Activated CD4-positive, alpha-beta T cell treated with anti-CD3 and anti-CD28 coated beads, Interleukin-2, Interleukin-4, amounts not matched to agents 100 ng/mL and 50 ng/mL, durations not matched to agents 16 hours and 8 hours (primary cell): ENCODE measurements around the gene RASSF7.

ENCODE experiments used
- DNase-seq: peaks from one replicate; pipeline ENCODE4 v3.0.0-alpha.2; 2020; ENCODE audit warnings: low spot score

RASSF7 gene

DNA sequence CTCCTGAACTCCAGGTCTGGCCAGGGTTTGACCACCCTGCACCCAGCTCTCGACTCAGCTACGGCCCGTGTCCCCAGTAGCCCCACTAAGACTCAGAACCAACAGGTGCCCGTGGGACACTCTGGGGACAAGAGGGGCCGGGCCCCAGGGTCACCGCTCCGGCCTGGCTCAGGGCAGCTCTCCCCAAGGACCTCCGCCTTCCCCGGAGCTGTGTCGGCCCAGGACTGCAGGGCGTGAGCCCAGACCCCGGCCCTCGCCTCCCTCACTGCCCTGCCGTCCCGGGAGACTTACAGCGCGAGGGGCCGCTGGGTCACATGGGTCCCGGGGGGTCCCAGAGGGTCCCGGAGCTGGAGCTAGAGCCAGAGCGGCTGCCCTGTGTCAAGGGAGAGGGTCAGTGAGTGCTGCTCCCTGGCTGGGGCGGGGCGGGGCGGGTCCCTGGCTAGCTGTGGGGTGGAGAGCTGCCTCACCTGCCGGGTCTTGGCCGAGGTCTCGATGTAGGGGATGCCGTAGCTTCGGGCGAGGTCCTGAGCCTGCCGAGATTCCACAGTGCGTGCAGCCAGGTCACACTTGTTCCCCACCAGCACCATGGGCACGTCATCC lies 27.7 kb upstream of the RASSF7 start:
- no peak for DNase-seq

DNA sequence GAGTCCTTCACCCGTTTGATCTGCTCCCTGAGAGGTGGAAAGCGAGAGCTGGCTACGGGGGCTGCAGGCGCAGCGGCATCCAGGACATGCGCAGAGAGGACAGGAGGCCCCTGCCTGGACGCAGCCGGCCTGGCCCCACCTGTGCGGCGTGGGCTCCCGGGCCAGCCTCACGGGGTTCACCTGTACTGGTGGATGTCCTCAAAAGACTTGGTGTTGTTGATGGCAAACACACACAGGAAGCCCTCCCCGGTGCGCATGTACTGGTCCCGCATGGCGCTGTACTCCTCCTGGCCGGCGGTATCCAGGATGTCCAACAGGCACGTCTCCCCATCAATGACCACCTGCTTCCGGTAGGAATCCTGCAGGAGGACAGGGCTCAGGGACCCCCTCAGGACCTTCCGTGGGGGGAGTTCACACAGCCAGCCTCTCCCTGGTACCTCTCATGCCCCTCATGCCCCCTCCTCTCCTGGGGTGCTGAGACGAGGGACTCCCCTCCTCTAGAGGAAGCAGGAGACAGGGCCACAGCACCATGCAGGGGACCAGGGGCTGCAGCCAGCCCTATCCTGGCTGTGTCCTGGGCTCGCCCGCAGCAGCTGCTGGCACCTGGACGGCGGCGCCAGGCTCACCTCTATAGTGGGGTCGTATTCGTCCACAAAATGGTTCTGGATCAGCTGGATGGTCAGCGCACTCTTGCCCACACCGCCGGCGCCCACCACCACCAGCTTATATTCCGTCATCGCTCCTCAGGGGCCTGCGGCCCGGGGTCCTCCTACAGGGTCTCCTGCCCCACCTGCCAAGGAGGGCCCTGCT lies 27.0 kb upstream of the RASSF7 start:
- no peak for DNase-seq

DNA sequence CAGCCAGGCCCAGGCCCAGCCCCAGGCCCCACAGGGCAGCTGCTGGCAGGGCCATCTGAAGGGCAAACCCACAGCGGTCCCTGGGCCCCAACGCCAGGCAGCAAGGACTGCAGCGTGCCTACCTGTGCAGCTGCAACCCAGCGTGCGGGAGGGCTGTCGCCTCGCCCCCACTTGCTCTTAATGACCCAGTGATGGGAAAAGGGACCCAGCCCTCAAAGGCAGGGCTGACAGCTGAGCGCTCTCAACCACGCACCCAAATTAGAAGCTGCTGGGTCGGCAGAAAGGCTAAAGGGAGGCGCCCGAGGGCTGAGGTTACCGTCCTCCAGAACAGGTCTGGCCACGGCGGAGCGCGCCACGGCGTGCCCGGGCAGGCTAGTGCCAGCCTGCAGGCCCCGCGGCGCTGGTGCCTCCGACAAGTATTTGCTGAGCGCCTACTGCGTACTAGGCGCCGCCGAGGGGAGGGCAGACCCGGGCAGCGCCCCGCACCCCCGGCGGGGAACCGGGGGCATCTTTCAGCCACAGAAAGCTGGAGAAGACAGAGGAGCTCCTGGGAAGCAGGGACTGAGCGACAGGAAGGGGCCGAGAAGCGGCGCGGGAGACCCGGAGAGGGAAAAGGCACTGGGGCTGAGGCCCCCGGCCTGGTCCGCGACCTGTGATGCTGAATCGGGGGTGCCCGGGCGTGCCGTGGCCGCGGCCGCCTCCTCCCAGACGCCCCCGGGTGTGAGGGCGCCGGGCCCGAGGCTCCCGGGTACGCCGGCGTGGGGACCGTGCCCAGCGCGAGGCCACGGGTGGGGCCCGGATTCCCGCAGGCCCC lies 26.2 kb upstream of the RASSF7 start:
- peak; percentile 33 for DNase-seq

DNA sequence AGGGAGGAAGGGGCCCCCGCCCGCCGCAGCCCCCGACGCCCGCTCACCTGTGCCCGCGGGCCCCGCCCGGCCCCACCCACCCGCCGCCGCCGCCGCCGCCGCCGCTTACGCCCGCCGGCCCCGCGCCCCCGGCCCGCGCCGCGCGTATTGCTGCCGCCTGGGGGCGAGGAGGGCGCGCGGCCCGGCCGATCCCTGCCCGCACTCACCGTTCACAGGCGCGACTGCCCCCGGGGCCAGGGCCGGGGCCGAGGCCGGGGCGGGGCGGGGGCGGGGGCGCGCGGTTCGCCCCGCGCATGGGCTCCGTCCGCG lies 25.6 kb upstream of the RASSF7 start:
- no peak for DNase-seq

DNA sequence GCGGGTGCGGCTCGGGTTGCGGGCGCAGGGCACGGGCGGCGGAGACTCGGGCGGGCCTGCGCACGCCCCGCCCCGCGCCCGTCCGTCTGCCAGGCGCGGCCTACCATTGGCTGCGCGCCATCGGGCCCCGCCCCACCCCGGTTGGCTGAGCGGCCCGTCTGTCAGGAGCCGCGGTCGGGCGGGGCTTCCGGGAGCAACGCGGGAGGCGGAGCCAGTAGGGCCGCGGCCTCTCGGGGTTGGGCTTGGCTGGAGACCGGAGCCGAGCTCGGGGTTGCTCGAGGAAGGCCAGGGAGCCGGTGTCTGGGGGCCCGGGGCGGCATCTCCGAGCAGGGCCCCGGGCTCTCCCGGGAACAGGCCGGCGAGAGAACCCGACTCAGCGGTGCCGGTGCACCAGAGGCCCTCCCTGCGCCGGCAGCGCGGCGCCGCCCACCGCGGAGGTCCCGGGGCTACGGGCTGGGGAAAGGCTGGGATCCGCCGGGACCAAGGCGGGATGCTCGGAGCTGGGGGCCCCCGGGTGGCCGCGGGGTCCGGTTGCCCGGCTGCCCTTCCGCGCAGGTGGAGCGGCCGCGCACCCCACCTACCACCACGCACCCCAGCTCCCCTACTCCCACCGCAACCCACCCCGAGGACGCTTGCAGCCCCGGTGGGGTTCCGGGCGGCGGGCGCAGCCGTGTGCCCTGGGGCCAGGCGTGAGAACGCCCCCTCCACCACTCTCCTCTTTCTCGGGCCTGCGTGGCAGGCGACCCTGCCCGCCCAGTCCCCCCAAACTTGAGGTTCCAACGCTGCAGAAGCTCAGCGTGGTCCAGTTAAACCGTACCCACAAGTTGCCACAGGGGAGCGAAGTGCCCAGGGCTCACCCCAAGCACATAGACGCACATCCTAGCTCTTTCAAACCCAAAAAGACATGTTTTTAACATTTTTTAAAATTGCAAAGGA lies 25.0 kb upstream of the RASSF7 start, which contains the start of gene HRAS:
TSS of gene HRAS (minus strand) at position 58 of the 936 bp plus-strand sequence.
- peak; percentile 95 for DNase-seq

DNA sequence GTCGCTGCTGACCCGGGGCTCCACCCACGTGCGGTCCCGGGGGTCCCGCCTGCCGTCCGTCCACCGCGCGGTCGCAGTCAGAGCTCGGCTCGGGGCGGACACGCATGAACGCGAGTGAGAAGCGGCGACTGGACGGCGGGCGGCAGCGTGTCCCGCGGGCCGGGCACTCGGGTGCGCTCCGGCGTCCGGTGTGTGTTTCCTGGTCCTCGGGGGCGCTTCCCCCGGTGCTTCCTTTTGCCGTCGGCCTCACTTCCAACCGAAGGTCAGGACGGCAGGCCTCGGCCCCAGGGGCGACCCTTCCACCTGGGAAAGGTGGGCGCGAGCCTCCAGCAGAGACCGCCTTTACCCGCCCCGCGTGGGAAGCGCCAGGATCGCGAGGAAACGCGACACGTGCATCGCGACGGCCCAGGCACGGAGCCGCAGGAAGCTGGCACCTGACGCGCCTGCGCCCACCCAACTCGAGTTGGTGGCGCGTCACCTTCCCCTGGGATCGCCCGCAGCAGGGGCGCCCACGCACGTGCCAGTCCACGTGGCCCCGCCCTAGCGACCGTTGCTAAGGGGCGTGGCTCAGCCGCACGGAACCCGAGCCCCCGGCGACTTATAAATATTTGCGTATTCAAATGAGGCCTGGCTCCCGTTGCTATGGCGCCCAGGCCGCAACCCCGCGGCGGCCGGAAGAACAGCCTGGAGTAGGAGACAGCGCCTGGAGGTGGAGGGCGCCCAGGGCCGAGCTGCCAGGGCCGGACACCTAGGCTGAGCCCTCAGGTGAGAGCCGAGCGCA lies 23.7 kb upstream of the RASSF7 start, which contains the start of gene LRRC56:
TSS of gene LRRC56 (plus strand) at position 687 of the 781 bp plus-strand sequence. CDS start 3,158 bp downstream, outside the sequence.
- DNase-seq = peak; percentile 89

DNA sequence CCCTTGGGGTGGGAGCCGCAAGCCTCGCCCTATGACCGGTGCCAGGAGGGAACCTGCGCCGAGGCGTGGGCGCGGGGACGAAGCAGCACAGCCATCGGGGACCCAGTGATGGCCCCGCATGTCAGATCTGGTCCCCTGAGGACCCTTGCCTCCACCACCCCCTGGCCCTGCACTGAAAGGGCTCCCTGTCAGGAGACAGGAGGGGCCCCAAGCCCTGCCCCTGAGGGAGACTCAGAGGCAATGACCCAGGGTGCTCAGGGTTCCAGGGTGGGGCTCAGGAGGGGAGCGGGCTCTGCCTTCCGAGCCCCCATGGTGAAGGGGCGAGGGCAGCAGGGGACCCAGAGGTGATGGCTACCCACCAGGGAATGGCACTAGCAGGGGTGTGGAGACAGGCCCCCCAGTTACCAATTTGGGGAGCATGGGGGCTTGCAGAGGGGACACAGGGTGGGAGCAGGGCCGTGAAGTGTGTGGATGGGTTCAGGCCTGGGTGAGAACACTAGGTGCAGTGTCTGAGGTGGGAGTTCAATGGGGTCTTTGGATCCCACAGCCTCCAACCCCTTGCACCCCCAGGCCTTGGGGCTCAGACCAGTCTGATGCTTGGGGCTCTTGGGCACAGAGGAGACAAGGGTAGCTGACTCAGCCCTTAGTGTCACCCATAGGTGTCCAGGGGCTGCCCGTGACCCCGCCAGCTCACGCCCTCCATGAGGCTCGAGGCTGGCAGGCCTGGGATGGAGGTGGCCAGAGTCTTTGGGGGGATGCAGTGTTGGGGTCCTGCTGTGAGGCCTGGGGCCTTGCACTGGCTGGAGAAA lies 22.9 kb upstream of the RASSF7 start:
- DNase-seq = no peak

DNA sequence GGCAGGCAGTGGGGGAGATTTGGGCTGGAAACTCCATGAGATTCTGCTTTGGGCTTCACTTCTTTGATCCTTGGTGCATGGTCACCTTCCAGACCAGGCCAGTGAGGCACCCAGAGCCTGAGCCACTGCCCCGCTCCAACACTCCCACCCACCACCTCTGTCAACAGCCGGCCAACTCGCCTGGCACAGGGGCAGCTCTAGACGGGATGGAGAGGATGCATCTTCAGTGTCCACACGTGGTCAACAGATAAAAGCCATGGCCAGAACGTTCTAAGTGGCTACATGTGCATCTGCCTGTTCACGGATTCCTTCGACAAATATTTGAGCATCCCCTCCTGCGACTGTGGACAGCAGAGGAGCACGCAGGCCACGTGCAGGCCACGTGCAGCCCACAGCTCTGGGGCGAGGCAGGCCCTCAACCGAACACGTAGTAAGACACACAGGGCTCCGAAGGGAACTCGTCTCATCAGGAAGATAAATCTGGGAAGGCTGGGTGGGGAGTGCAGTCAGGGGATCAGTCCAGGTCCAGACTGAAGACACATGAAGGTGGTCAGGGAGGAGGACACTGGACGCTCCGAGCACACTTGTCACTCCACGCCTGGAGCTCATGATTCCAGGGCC lies 22.2 kb upstream of the RASSF7 start:
- DNase-seq = no peak

DNA sequence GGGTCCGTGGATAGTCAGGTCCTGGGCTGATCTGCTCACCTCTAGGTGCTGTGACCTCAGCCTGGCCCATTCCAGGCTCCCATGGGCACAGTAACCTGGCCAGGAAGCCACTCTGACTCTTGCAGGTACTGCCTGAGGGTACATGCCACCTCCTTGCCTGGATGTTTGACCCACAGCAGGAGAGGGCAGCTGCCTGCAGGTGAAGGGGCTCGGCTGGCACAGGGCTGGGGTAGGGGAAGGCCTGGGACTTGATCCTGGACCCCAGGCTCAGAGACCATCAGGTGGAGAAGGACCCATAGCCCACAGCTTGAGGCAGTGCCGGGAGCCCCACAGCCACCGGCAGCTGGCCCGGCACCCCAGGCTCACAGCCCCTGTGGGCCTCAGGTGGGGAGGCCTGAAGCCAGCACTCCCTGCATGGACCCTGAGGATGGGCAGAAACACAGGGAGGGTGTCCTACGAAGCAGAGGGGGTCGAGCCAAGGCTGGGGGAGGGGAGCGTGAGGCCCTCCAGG lies 20.7 kb upstream of the RASSF7 start:
- DNase-seq = no peak

DNA sequence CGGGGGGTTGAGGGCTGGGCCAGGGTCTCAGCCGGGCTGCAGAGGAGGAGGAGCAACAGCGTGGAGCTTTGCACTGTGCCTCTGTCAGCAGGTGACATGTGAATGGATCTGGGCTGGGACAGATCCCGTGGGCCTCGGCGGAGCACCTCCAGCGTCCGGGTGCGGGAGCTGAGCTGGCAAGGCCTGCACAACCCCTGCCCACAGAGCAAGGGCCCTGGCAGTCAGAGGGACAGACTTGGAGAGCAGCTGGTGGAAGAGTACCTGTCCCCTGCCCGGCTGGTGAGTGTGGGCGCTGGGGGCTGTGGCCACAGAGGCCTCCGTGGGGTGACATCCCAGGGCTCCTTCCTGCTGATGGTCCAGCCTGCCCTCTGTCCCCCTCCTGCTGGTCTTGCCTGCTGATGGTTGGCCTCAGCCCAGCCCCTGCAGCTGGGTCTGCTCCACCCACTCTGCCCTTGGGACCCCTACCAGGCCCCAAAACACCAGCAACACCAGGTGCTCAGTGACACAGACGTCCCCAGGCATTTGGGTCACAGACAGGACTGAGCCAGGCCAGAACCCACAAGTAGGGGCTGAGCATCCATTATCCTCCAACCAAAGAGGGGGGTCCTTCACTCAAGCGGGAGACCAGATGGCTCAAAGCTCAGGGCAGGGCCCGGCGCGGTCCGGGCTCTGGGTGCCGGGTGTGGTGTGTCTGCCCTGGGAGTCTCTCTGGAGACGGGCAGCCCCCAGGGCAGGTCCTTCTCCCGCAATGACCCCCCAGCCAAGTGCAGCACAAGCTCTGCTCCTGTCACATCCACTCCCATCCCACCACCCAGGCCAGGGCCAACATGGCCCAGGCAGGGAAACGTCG lies 20.0 kb upstream of the RASSF7 start:
- no peak for DNase-seq

DNA sequence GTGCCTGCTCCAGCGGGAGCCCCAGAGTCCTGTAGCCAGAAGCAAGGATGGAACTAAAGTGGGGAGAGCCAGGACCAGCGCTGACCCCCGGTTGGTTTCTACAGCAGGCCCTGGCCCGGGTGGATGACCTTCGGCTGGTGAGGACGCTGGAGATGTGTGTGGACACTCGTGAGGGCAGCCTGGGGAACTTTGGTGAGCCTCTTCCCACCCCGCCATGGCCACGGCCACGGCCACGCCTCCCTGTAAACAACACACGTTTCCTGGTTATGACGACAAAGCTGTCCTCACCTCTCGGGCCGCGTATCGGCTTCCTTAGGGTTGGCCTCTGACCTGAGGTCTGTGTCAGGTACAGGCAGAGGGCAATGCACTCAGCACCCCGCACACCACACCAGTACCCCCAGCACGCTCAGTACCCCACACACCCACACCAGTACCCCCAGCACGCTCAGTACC lies 19.3 kb upstream of the RASSF7 start:
- DNase-seq = no peak

DNA sequence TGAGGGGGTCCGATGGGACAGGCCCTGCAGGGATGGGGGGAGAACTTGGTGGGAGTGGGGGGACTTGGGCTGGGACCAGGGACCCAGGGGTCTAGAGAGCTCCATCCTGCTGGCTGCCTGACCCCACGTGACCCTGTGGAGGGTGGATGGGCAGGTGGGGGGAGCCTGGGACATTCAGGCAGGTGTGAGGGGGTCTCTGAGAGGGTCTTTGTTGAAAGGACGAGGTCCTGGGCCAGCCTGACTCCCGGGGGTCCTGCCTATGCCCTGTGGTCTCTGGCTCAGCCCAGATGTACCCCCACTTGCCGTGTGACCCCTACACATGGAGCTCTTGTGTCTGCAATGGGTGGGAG lies 16.0 kb upstream of the RASSF7 start:
- DNase-seq = no peak

DNA sequence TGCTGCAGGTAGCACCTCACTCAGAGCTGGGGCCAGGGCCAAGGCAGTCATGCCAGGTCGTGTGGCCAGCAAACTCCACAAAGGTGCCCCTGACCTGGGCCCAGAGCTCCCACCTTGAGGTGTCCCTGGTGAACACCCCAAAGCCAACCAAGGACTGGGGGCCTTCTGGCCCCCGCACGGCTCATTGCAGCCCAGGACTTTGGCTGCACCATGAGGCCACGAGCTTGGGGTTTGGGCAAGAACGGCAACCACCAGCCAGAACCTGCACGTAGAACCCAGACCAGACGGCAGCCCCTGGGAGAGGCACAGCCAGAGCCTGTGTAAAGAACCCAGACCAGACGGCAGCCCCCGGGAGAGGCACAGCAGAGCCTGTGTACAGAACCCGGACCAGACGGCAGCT lies 15.6 kb upstream of the RASSF7 start:
- DNase-seq = no peak

DNA sequence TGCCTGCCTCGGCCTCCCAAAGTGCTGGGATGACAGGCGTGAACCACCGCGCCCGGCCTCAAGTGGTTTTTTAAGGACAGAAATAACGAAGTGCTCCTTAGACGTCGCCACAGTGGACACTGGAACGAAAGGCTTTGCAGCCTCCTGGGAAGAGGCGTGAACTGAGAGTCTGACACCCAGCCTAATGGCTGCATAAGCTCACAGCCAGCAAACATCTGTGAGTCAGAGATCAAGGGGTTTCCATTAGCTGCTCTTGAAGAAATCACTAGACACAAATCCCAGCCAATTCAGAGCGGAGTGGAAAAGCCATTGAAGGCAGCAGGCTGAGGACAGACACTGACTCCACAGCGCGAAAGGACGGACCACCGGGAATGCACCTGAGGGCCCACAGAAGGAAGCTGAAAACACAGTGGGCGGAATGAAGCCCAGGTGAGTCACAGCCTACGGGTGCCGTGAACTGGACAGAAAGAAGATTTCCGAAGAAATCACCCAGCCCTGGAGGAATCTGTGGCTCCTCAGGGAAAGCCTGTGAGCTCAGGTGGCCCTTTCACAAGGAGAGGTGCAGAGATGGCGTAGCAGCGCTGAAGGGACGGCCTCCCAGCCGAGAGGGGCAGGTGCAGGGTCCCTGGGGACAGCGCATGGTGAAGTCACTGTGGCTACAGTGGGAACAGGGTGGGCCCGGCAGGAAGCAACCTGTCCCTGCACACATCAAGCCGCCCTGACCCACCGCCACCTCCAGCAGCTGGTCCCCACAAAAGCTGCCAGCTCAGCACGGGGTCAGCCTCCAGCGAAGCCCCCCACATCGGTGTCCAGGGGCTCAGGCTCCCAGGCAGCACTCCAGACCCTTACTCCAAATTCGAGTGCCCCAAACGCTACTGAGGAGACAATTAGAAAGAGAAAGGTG lies 11.8 kb upstream of the RASSF7 start:
- DNase-seq = no peak

DNA sequence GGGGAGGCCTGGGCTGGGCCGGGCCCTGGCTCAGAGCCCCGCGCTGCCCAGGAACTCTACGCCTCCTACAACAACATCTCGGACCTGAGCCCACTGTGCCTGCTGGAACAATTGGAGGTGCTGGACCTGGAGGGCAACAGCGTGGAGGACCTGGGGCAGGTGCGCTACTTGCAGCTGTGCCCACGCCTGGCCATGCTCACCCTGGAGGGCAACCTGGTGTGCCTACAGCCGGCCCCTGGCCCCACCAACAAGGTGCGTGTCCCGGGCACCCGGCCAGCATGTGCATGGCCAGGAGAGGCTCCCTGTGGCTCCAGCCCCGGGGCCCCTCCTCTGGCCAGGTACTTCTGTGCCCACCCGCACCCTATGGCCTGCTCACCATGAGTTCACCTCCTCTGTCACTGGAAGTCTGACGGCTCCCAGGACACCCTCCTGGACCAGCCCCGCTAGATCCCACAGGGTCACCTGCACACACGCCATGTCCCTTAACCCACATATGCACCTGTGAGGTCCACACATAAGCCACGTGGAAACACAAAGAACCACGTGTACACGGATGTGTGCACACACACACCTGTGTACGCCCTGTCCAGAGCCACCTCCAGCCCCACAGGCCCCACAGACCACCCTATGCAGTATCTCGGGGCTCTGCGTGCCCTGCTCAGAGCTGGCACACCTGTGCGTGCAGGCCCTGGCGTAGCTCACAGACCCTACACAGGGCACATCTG lies 10.6 kb upstream of the RASSF7 start:
- DNase-seq = no peak

DNA sequence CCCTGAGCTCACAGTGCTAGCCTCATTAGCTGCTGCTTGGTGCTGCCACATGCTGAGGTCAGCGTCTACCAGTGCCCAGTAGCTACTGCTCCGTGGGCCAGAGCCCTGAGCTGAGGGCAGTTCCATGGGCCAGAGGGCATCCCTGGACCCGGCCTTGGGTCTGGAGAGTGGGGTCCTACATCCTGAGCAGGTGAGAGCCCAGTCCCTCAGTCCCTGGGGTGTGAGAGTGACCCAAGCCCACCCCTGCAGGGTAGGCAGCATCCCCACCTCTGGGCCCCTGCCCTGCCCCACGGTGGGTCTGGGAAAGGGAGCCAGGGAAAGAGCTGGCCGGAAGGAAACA lies 10.1 kb upstream of the RASSF7 start:
- DNase-seq = no peak

DNA sequence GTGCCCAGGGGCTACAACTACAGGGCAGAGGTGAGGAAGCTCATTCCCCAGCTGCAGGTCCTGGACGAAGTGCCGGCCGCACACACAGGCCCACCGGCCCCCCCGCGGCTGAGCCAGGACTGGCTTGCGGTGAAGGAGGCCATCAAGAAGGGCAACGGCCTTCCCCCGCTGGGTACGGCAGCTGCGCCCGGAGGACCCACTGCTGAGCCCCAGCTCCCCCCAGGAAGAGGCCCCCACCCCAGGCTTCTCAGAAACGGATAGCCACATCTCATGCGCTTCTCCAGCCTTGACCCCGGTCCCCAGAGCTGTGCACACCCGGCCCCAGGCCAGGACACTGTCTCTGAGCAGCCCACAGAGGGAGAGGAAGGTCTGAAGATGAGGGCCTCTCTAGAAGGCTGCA lies 9.6 kb upstream of the RASSF7 start:
- no peak for DNase-seq
